H1 (cell line): ENCODE results near the gene COPG1. TPM values are rescaled to one million over a fixed set of nuclear protein-coding genes. Genes with fewer than 3 reads are reported as not detected.

Source experiments
- CTCF ChIA-PET: fragments of 300-600 bp; sonication (Branson Sonifier 250); formaldehyde crosslinking; loops from one replicate; lab custom pipeline; 2021; ENCODE audit not compliant: partially characterized antibody; lab: Charles Lee
- POLR2A ChIA-PET: fragments of 300-600 bp; sonication (Branson Sonifier 250); formaldehyde crosslinking; loops from one replicate; lab custom pipeline; 2021; ENCODE audit warnings: inconsistent platforms; ENCODE audit not compliant: partially characterized antibody; lab: Charles Lee
- DNase-seq, 2 experiments: peaks; one replicate each; pipeline versions ENCODE4 v3.0.0 to v3.0.0-alpha.2; 2010 to 2022; ENCODE audit warnings: low spot score in 2 of 2, low read depth in 1 of 2, mixed read lengths in 1 of 2
- FAIRE-seq: peaks from 2 replicates; lab custom pipeline; 2011; peaks lifted over from hg19 to GRCh38; lab: Jason Lieb, UNC
- H2AFZ ChIP-seq: 2 replicates; pipeline ENCODE4 v1.8.1; 2012; ENCODE audit warnings: low read length, inconsistent platforms
- H2AK5ac ChIP-seq: 2 replicates; pipeline ENCODE4 v1.6.1; 2013; ENCODE audit warnings: low read depth, low read length
- H2BK120ac ChIP-seq: replicated peaks from 2 replicates; pipeline ENCODE3; 2013; ENCODE audit warnings: low read depth, low read length, inconsistent platforms
- H2BK12ac ChIP-seq: 2 replicates; pipeline ENCODE4 v1.6.1; 2013; ENCODE audit warnings: low read depth, low read length
- H2BK15ac ChIP-seq: 2 replicates; pipeline ENCODE4 v1.6.1; 2013; ENCODE audit warnings: low read length
- H2BK20ac ChIP-seq: 2 replicates; pipeline ENCODE4 v1.6.1; 2013; ENCODE audit warnings: low read length
- H2BK5ac ChIP-seq: 2 replicates; pipeline ENCODE4 v1.6.1; 2013; ENCODE audit warnings: low read depth, low read length
- H3K14ac ChIP-seq: 2 replicates; pipeline ENCODE4 v1.6.1; 2013; ENCODE audit warnings: inconsistent platforms; ENCODE audit not compliant: insufficient read length
- H3K18ac ChIP-seq: 2 replicates; pipeline ENCODE4 v1.6.1; 2013; ENCODE audit warnings: low read length; ENCODE audit errors: extremely low read depth
- H3K23ac ChIP-seq: 2 replicates; pipeline ENCODE4 v1.6.1; 2013; ENCODE audit warnings: inconsistent platforms; ENCODE audit not compliant: insufficient read length
- H3K23me2 ChIP-seq: 2 replicates; pipeline ENCODE4 v1.6.1; 2013; ENCODE audit warnings: low read depth, low read length
- H3K27ac ChIP-seq: 2 replicates; pipeline ENCODE4 v1.6.1; 2011; ENCODE audit warnings: low read depth, low read length, inconsistent platforms
- H3K27me3 ChIP-seq, 4 experiments: replicated peaks in 1 of 4; 1 replicate in 1 of 4; 2 replicates in 3 of 4; pipeline versions ENCODE4 v1.6.1 to v1.8.1; 2011 to 2013; ENCODE audit warnings: low read length in 3 of 4, mild to moderate bottlenecking in 3 of 4, inconsistent platforms in 2 of 4, mixed read lengths in 2 of 4, moderate library complexity in 1 of 4; ENCODE audit not compliant: control insufficient read depth in 3 of 4, insufficient read depth in 3 of 4; ENCODE audit errors: extremely low read depth in 1 of 4
- H3K36me3 ChIP-seq, 4 experiments: 2 replicates each; pipeline versions ENCODE4 v1.6.1 to v1.8.1; 2011 to 2013; ENCODE audit warnings: mild to moderate bottlenecking in 4 of 4, low read length in 3 of 4, moderate library complexity in 2 of 4, control low read depth in 1 of 4, inconsistent platforms in 1 of 4; ENCODE audit not compliant: insufficient read depth in 4 of 4, control insufficient read depth in 2 of 4
- H3K4ac ChIP-seq: replicated peaks from 2 replicates; pipeline ENCODE3; 2013; ENCODE audit warnings: low read length, low read depth, mixed read lengths, inconsistent platforms; ENCODE audit not compliant: insufficient read length
- H3K4me1 ChIP-seq, 4 experiments: replicated peaks in 1 of 4; 1 replicate in 1 of 4; 2 replicates in 3 of 4; pipeline versions ENCODE4 v1.6.1 to v1.8.1; 2011 to 2013; ENCODE audit warnings: low read length in 3 of 4, inconsistent platforms in 2 of 4, mixed read lengths in 1 of 4; ENCODE audit not compliant: insufficient read depth in 4 of 4, control insufficient read depth in 3 of 4
- H3K4me2 ChIP-seq, 2 experiments: 2 replicates each; pipeline versions ENCODE4 v1.6.1 to v1.8.1; 2011 to 2013; ENCODE audit warnings: low read depth in 2 of 2, low read length in 2 of 2, control low read depth in 1 of 2, inconsistent platforms in 1 of 2, mild to moderate bottlenecking in 1 of 2; ENCODE audit not compliant: insufficient read depth in 1 of 2
- H3K4me3 ChIP-seq, 4 experiments: fragments of 200-600, 300-600 bp in 1 of 4; sonication (generic), shearing (Covaris generic), sonication (Bioruptor Twin) in 1 of 4; 2 replicates each; pipeline versions ENCODE4 v1.5.1 to v1.8.1; 2011 to 2016; ENCODE audit warnings: low read length in 4 of 4, low read depth in 3 of 4, control low read depth in 2 of 4, inconsistent platforms in 2 of 4, mild to moderate bottlenecking in 2 of 4, mixed read lengths in 1 of 4, moderate library complexity in 1 of 4; ENCODE audit not compliant: insufficient read depth in 2 of 4; ENCODE audit errors: extremely low read depth in 1 of 4
- H3K56ac ChIP-seq: replicated peaks from 2 replicates; pipeline ENCODE3; 2013; ENCODE audit warnings: low read depth, mild to moderate bottlenecking, mixed read lengths, low read length, inconsistent platforms; ENCODE audit not compliant: insufficient read length
- H3K79me1 ChIP-seq: 2 replicates; pipeline ENCODE4 v1.6.1; 2013; ENCODE audit warnings: low read depth, low read length, control low read depth
- H3K79me2 ChIP-seq, 2 experiments: 2 replicates each; pipeline versions ENCODE4 v1.6.1 to v1.8.1; 2012 to 2013; ENCODE audit warnings: low read length in 2 of 2, mild to moderate bottlenecking in 2 of 2, inconsistent platforms in 1 of 2; ENCODE audit not compliant: insufficient read depth in 2 of 2, control insufficient read depth in 1 of 2
- H3K9ac ChIP-seq, 4 experiments: replicated peaks in 1 of 4; 1 replicate in 1 of 4; 2 replicates in 3 of 4; pipeline versions ENCODE4 v1.6.1 to v1.8.1; 2011 to 2013; ENCODE audit warnings: low read depth in 3 of 4, low read length in 3 of 4, control low read depth in 2 of 4, mild to moderate bottlenecking in 2 of 4, moderate library complexity in 2 of 4, inconsistent platforms in 1 of 4; ENCODE audit errors: extremely low read depth in 1 of 4
- H3K9me3 ChIP-seq, 2 experiments: 2 replicates each; pipeline versions ENCODE4 v1.6.1 to v1.8.1; 2012 to 2013; ENCODE audit warnings: mild to moderate bottlenecking in 2 of 2, moderate library complexity in 2 of 2, control low read depth in 1 of 2, inconsistent platforms in 1 of 2, low read depth in 1 of 2, low read length in 1 of 2, mixed read lengths in 1 of 2; ENCODE audit not compliant: insufficient read depth in 2 of 2
- H4K20me1 ChIP-seq, 2 experiments: replicated peaks in 1 of 2; 2 replicates each; pipeline versions ENCODE3 to v1.8.1; 2011 to 2013; ENCODE audit warnings: inconsistent platforms in 2 of 2, low read length in 2 of 2, mild to moderate bottlenecking in 1 of 2; ENCODE audit not compliant: insufficient read depth in 2 of 2, control insufficient read depth in 1 of 2
- H4K5ac ChIP-seq: 2 replicates; pipeline ENCODE4 v1.6.1; 2013; ENCODE audit warnings: low read length, low read depth, mixed read lengths, inconsistent platforms; ENCODE audit not compliant: insufficient read length
- H4K8ac ChIP-seq: 2 replicates; pipeline ENCODE4 v1.8.0; 2013; ENCODE audit warnings: mild to moderate bottlenecking, moderate library complexity, low read length, inconsistent platforms; ENCODE audit not compliant: insufficient read depth; ENCODE audit errors: extremely low read depth
- H4K91ac ChIP-seq: replicated peaks from 2 replicates; pipeline ENCODE3; 2013; ENCODE audit warnings: low read length, mixed read lengths, inconsistent platforms; ENCODE audit not compliant: insufficient read length
- SP1 ChIP-seq: IDR thresholded peaks from 2 replicates; pipeline ENCODE4 v1.6.1; 2011; ENCODE audit warnings: low read depth, low read length
- WGBS, 2 experiments: shearing (Covaris generic) in 1 of 2; methylation state at CpG; one replicate each; pipeline versions ENCODE4 v1.1.6 to v1.1.7; 2013 to 2015; ENCODE audit warnings: low lambda C conversion rate in 2 of 2, mixed read lengths in 2 of 2, inconsistent platforms in 1 of 2, low coverage in 1 of 2, missing lambda C conversion rate in 1 of 2; ENCODE audit not compliant: insufficient replicate concordance in 2 of 2, insufficient coverage in 1 of 2, insufficient read length in 1 of 2; ENCODE audit errors: extremely low coverage in 1 of 2, missing lambda C conversion rate in 1 of 2; 5-methylcytosine and 5-hydroxymethylcytosine counted together
- polyA plus RNA-seq, 7 experiments: library from polyadenylated mRNA; depleted of rRNA in 3 of 7; stranded (reverse) in 5 of 7; unstranded in 2 of 7; fragments of >200 nt in 5 of 7; fragments of 200-250 nt in 2 of 7; gene quantifications; 1 replicate in 5 of 7; 2 replicates in 1 of 7; 4 replicates in 1 of 7; pipeline versions ENCODE4 v1.2.1 to v1.2.3, GENCODE V29; 2011 to 2013; ENCODE audit warnings: missing spikeins in 2 of 7, mixed read lengths in 2 of 7
- total RNA-seq: library from RNA; stranded (reverse); fragmentation: NEBNext Ultra II Directional; extraction: Animal tissue kit (Norgen Biotek cat#: 25700); gene quantifications from 2 replicates; pipeline ENCODE4 v1.2.1, GENCODE V29; 2021

The COPG1 gene
- total and polyA plus RNA-seq, 2 of the 8 experiments (the other 6 are each of a cell fraction or from before 2014, with no cell fraction given): 52.7 to 106 TPM

DNA sequence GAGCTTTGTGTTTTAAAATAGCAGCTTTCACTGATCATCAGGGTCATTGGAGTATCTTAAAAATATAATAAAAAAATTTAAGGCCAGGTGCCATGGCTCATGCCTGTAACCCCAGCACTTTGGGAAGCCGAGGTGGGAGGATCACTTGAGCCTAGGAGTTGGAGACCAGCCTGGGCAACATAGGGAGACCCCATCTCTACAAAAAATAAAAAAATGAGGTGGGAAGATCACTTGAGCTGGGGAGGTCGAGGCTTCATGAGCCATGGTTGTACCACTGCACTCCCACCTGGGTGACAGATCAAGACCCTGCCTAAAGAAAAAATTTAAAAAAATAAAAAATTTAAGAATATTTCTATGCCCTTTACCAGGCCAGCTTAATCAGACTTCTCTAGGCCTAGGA is 30.8 kb downstream of the COPG1 start:
- POLR2A ChIA-PET: interaction anchor here (0.6 to 5.4 kb wide), 9 partner anchors 8 to 118 kb away, joined by 3 to 92 read pairs (median 4); a partner anchor contains a TSS
- TF ChIP-seq SP1: no peak

More for the DNA sequence above, 30.8 kb downstream of the COPG1 start:
- Histone ChIP-seq H4K20me1 (no peaks in the 10 kb centered on the region), H2BK20ac (no peak overlapping the region), H3K56ac (no peak overlapping the region), H3K9me3 (no peaks in the 10 kb centered on the region), H3K4me2 (peak overlapping the region; percentile 87 to 99), H4K91ac (no peak overlapping the region), H3K23ac (no peak overlapping the region), H2BK120ac (no peak overlapping the region), H2BK12ac (no peak overlapping the region), H2AFZ (no peak overlapping the region), H3K4ac (no peak overlapping the region), H3K4me1 (peaks cover 0 to 13% (median 6%) of the 10 kb centered on the region in 4 experiments; a peak in 6 of 7 replicates), H3K4me3 (peak overlapping the region; percentile 92 to 96 (median 94); a peak in 7 of 8 replicates), H3K27ac (no peak overlapping the region), H2AK5ac (no peak overlapping the region), H3K14ac (no peak overlapping the region), H3K18ac (no peak overlapping the region), H4K5ac (no peak overlapping the region), H3K36me3 (peaks cover 2 to 21% (median 10%) of the 10 kb centered on the region in 4 experiments; a peak in 7 of 8 replicates), H3K23me2 (peaks cover 7% of the 10 kb centered on the region; the same call in 1 of the 2 replicates), H2BK5ac (no peak overlapping the region), H3K79me1 (no peaks in the 10 kb centered on the region), H3K9ac (no peak overlapping the region; a peak in 1 of 7 replicates), H4K8ac (no peak overlapping the region), H2BK15ac (no peak overlapping the region), H3K27me3 (no peaks in the 10 kb centered on the region), H3K79me2 (peaks cover 0 to 7% of the 10 kb centered on the region in 2 experiments; a peak in 2 of 4 replicates)
- no peak for FAIRE-seq
- WGBS, 2 experiments: 90% methylated on average over 2 of the region's 2 CpGs; no CpG with 5 or more reads in 1 of the 2 experiments
- DNase-seq: no peak
- CTCF ChIA-PET: interaction anchor here (0.6 to 1.3 kb wide), 6 partner anchors 8 to 370 kb away, joined by 3 to 8 read pairs (median 4); a partner anchor contains a TSS
